GM12892 (cell line): ENCODE data around the gene PLAC1.

Experiments
- DNase-seq: peaks from one replicate; pipeline ENCODE4 v3.0.0; 2011; ENCODE audit not compliant: insufficient read length
- FAIRE-seq: peaks from 2 replicates; lab custom pipeline; 2011; peaks lifted over from hg19 to GRCh38; lab: Jason Lieb, UNC
- POLR2A ChIP-seq: IDR thresholded peaks from 2 replicates; pipeline ENCODE4 v1.6.1; 2011; ENCODE audit warnings: low read depth, low read length, control low read depth
- POLR2AphosphoS5 ChIP-seq: IDR thresholded peaks from 2 replicates; pipeline ENCODE4 v1.6.1; 2011; ENCODE audit warnings: low read depth, low read length, control low read depth
- TAF1 ChIP-seq: IDR thresholded peaks from 2 replicates; pipeline ENCODE4 v1.6.1; 2011; ENCODE audit warnings: low read depth, mild to moderate bottlenecking, control low read depth, low read length, borderline replicate concordance

The PLAC1 gene

GRCh38 chrX:134544513-134545151 is 113.6 kb downstream of the PLAC1 start:
- DNase-seq (no peak), FAIRE-seq (no peak)
- no peak for TF ChIP-seq POLR2A
- no peak for TF ChIP-seq TAF1
- no peak for TF ChIP-seq POLR2AphosphoS5

- FAIRE-seq (no peak), DNase-seq (no peak)
- TF ChIP-seq POLR2A, result no peak
- TF ChIP-seq POLR2AphosphoS5, result no peak
- no peak for TF ChIP-seq TAF1
These were observed 114.1 kb downstream of the PLAC1 start for GRCh38 chrX:134544135-134544512.

- DNase-seq (no peak), FAIRE-seq (no peak)
- no peak for TF ChIP-seq POLR2AphosphoS5
- no peak for TF ChIP-seq TAF1
- no peak for TF ChIP-seq POLR2A
These were observed 115.0 kb downstream of the PLAC1 start for GRCh38 chrX:134543288-134543687.

- no peak for FAIRE-seq
- TF ChIP-seq TAF1 (no peak), POLR2AphosphoS5 (no peak), POLR2A (no peak)
- DNase-seq, result no peak
These were observed 115.8 kb downstream of the PLAC1 start for GRCh38 chrX:134542485-134542884.

- no peak for TF ChIP-seq POLR2AphosphoS5
- TF ChIP-seq TAF1, result no peak
- TF ChIP-seq POLR2A, result no peak
- no peak for DNase-seq
- FAIRE-seq, result no peak
These were observed 116.4 kb downstream of the PLAC1 start for GRCh38 chrX:134541906-134542305.

GRCh38 chrX:134538316-134538715 is 120.0 kb downstream of the PLAC1 start:
- no peak for FAIRE-seq
- TF ChIP-seq TAF1 (no peak), POLR2AphosphoS5 (no peak), POLR2A (no peak)
- DNase-seq, result no peak

GRCh38 chrX:134537179-134537955 is 120.9 kb downstream of the PLAC1 start:
- no peak for FAIRE-seq
- no peak for DNase-seq
- TF ChIP-seq TAF1, result no peak
- no peak for TF ChIP-seq POLR2A
- TF ChIP-seq POLR2AphosphoS5, result no peak

- no peak for DNase-seq
- no peak for FAIRE-seq
- TF ChIP-seq TAF1 (no peak), POLR2A (no peak), POLR2AphosphoS5 (no peak)
These were observed 124.3 kb downstream of the PLAC1 start for GRCh38 chrX:134533952-134534351.

- FAIRE-seq (no peak), DNase-seq (no peak)
- TF ChIP-seq TAF1 (no peak), POLR2AphosphoS5 (no peak), POLR2A (no peak)
These were observed 124.9 kb downstream of the PLAC1 start for GRCh38 chrX:134533352-134533751.

GRCh38 chrX:134530845-134531244 is 127.4 kb downstream of the PLAC1 start:
- TF ChIP-seq POLR2A, result no peak
- no peak for TF ChIP-seq POLR2AphosphoS5
- no peak for TF ChIP-seq TAF1
- FAIRE-seq (no peak), DNase-seq (no peak)

GRCh38 chrX:134529481-134529880 is 128.8 kb downstream of the PLAC1 start:
- DNase-seq (no peak), FAIRE-seq (no peak)

GRCh38 chrX:134528960-134529359 is 129.3 kb downstream of the PLAC1 start:
- no peak for TF ChIP-seq POLR2AphosphoS5
- no peak for TF ChIP-seq TAF1
- TF ChIP-seq POLR2A, result no peak

More at GRCh38 chrX:134529481-134529880, 128.8 kb downstream of the PLAC1 start:
- TF ChIP-seq POLR2AphosphoS5 (no peak), TAF1 (no peak), POLR2A (no peak)

More at GRCh38 chrX:134528960-134529359, 129.3 kb downstream of the PLAC1 start:
- peak; percentile 30 for FAIRE-seq
- no peak for DNase-seq
